Body of pancreas (tissue), 4 donors: Measurements from ENCODE around the gene ISG20. TPM values are rescaled to one million over a fixed set of nuclear protein-coding genes. Genes with fewer than 3 reads are reported as not detected.
A peak's percentile ranks its signal among the peaks of the same experiment; 100 is the strongest.

Experiments
- ATAC-seq: fragments of 150-250 bp; one replicate; pipeline ENCODE4 v1.9.1; 2016
- DNase-seq, 4 donors: peaks; one replicate each; pipeline ENCODE4 v3.0.0-alpha.2; 2019
- H3K27ac ChIP-seq, 4 donors: fragments of 200-600 bp; sonication (generic); 1 replicate in 3 of 4; 2 replicates in 1 of 4; pipeline versions ENCODE4 v1.5.1 to v1.6.1; 2016 to 2019; ENCODE audit warnings: mild to moderate bottlenecking in 1 of 4, mixed read lengths in 1 of 4, moderate library complexity in 1 of 4
- H3K27me3 ChIP-seq, 2 donors: fragments of 200-600 bp; sonication (generic); one replicate each; pipeline ENCODE4 v1.6.0; 2016; ENCODE audit warnings: mild to moderate bottlenecking in 1 of 2
- H3K36me3 ChIP-seq, 2 donors: fragments of 200-600 bp; sonication (generic); replicated peaks in 1 of 2; 2 replicates each; pipeline ENCODE4 v1.5.1; 2016; ENCODE audit warnings: low read depth in 2 of 2; ENCODE audit not compliant: insufficient read depth in 1 of 2
- H3K4me1 ChIP-seq: fragments of 200-600 bp; sonication (generic); one replicate; pipeline ENCODE4 v1.6.0; 2016
- H3K4me3 ChIP-seq, 2 donors: fragments of 200-600 bp; sonication (generic); 1 replicate in 1 of 2; 2 replicates in 1 of 2; pipeline ENCODE4 v1.5.1; 2016 to 2019
- H3K9me3 ChIP-seq, 3 donors: fragments of 200-600 bp; sonication (generic); 1 replicate in 2 of 3; 2 replicates in 1 of 3; pipeline ENCODE4 v1.5.1; 2016
- CTCF ChIP-seq, 7 experiments: fragments of 450-650 bp in 4 of 7; fragments of 200-600 bp in 3 of 7; sonication (generic) in 3 of 7; IDR thresholded peaks; one replicate each; pipeline ENCODE4 v1.5.1; 2016 to 2019; ENCODE audit warnings: antibody characterized with exemption in 7 of 7
- POLR2A ChIP-seq, 3 donors: fragments of 450-650 bp; IDR thresholded peaks; one replicate each; pipeline ENCODE4 v1.6.1; 2016; ENCODE audit warnings: antibody characterized with exemption in 3 of 3, mild to moderate bottlenecking in 2 of 3
- WGBS, 2 donors: methylation state at CpG; one replicate each; pipeline ENCODE4 v1.1.5; 2017; 5-methylcytosine and 5-hydroxymethylcytosine counted together
- intact Hi-C: fragments of 100-400 bp; cut with DNase I; formaldehyde crosslinking; loops from one replicate; pipeline ENCODE4 v1.15.1; 2023
- total RNA-seq, 2 donors: library from RNA; depleted of rRNA; stranded (reverse); fragments of >200 nt; gene quantifications; one replicate each; pipeline ENCODE4 v1.1.0, GENCODE V29; 2016

The ISG20 gene
- total RNA-seq, 2 donors from 2014 or later, result 2.9 to 25.4 TPM

- TF ChIP-seq POLR2A (IDR thresholded peaks at IDR 0.05) (no peak), CTCF (IDR thresholded peaks at IDR 0.05) (peak in 3 of 7 experiments; percentile 18 to 31 (median 22))
- 75 to 94% methylated on average over 2 of the region's 2 CpGs for WGBS, 2 donors
- no peak overlapping the region for H3K4me3 ChIP-seq
- H3K27me3 ChIP-seq, result no peaks in the 10 kb centered on the region
- peak in 1 of 4 donors; percentile 28 for DNase-seq
- intact Hi-C loops, result no loop called here
- H3K27ac ChIP-seq, result no peak overlapping the region
- no peaks in the 10 kb centered on the region for H3K9me3 ChIP-seq
- ATAC-seq, result no peak
- H3K4me1 ChIP-seq, result peaks cover 13% of the 10 kb centered on the region
- no peaks in the 10 kb centered on the region for H3K36me3 ChIP-seq
Observed at GRCh38 chr15:88701561-88702095, 62.8 kb downstream of the ISG20 start.

- TF ChIP-seq CTCF (IDR thresholded peaks at IDR 0.05) (no peak), POLR2A (IDR thresholded peaks at IDR 0.05) (no peak)
- Histone ChIP-seq H3K27me3 (no peaks in the 10 kb centered on the region), H3K36me3 (no peaks in the 10 kb centered on the region), H3K27ac (no peak overlapping the region), H3K4me3 (no peak overlapping the region), H3K9me3 (no peaks in the 10 kb centered on the region), H3K4me1 (peaks cover 13% of the 10 kb centered on the region)
- no peak for ATAC-seq
- intact Hi-C loops, result no loop called here
- WGBS, 2 donors, result 38 to 59% methylated on average over 5 of the region's 5 CpGs
- no peak for DNase-seq
Observed at GRCh38 chr15:88702983-88703382, 64.2 kb downstream of the ISG20 start.

- no peak for TF ChIP-seq POLR2A (IDR thresholded peaks at IDR 0.05)
- no peak for TF ChIP-seq CTCF (IDR thresholded peaks at IDR 0.05)
- ATAC-seq, result no peak
- Histone ChIP-seq H3K27ac (no peak overlapping the region), H3K9me3 (no peaks in the 10 kb centered on the region), H3K27me3 (no peaks in the 10 kb centered on the region), H3K4me1 (peaks cover 13% of the 10 kb centered on the region), H3K36me3 (no peaks in the 10 kb centered on the region), H3K4me3 (no peak overlapping the region)
- intact Hi-C loops, result no loop called here
- no peak for DNase-seq
- WGBS, 2 donors, result 28 to 56% methylated on average over 5 of the region's 5 CpGs
Observed at GRCh38 chr15:88703533-88703932, 64.7 kb downstream of the ISG20 start.

- Histone ChIP-seq H3K4me1 (peaks cover 13% of the 10 kb centered on the region), H3K4me3 (peak overlapping the region in 1 of 2 donors; percentile 4), H3K36me3 (no peaks in the 10 kb centered on the region), H3K27ac (no peak overlapping the region), H3K9me3 (no peaks in the 10 kb centered on the region), H3K27me3 (no peaks in the 10 kb centered on the region)
- TF ChIP-seq CTCF (IDR thresholded peaks at IDR 0.05) (no peak), POLR2A (IDR thresholded peaks at IDR 0.05) (no peak)
- 8 to 12% methylated on average over 40 to 57 of the region's 60 CpGs for WGBS, 2 donors
- ATAC-seq (peak; percentile 31), DNase-seq (peak in 1 of 4 donors; percentile 30)
- intact Hi-C loops, result no loop called here
Observed at GRCh38 chr15:88704791-88705768, 66.3 kb downstream of the ISG20 start.
